Right atrium auricular region (tissue), 2 donors: ENCODE measurements around the gene C2CD3. TPM values are rescaled to one million over a fixed set of nuclear protein-coding genes. Genes with fewer than 3 reads are reported as not detected.

ENCODE experiments used
- DNase-seq: peaks from one replicate; pipeline ENCODE4 v3.0.0-alpha.2; 2019; ENCODE audit warnings: low spot score
- H3K27ac ChIP-seq, 2 donors: fragments of 200-600 bp; sonication (generic); 1 replicate in 1 of 2; 2 replicates in 1 of 2; pipeline ENCODE4 v1.5.1; 2016 to 2019
- H3K27me3 ChIP-seq, 2 donors: fragments of 200-600 bp; sonication (generic); one replicate each; pipeline versions ENCODE4 v1.5.1 to v1.6.0; 2017 to 2019
- H3K36me3 ChIP-seq: fragments of 200-600 bp; sonication (generic); one replicate; pipeline ENCODE4 v1.5.1; 2016
- H3K4me1 ChIP-seq, 2 donors: fragments of 200-600 bp; sonication (generic); one replicate each; pipeline versions ENCODE4 v1.5.1 to v1.6.0; 2017 to 2019
- H3K4me3 ChIP-seq, 2 donors: fragments of 200-600 bp; sonication (generic); 1 replicate in 1 of 2; 2 replicates in 1 of 2; pipeline ENCODE4 v1.5.1; 2017 to 2019; ENCODE audit warnings: mild to moderate bottlenecking in 1 of 2, moderate library complexity in 1 of 2
- H3K9me3 ChIP-seq, 2 donors: fragments of 200-600 bp; sonication (generic); one replicate each; pipeline ENCODE4 v1.5.1; 2019
- CTCF ChIP-seq, 2 donors: fragments of 200-600 bp; sonication (generic); IDR thresholded peaks; one replicate each; pipeline ENCODE4 v1.5.1; 2019; ENCODE audit warnings: antibody characterized with exemption in 2 of 2
- total RNA-seq, 2 donors: library from RNA; depleted of rRNA; stranded (reverse); fragments of >200 nt; gene quantifications; one replicate each; pipeline ENCODE4 v1.1.0, GENCODE V29; 2016

C2CD3 gene
- total RNA-seq, 2 donors from 2014 or later: 15.0 to 15.4 TPM

- Histone ChIP-seq H3K27me3 (no peaks in the 10 kb centered on the region), H3K9me3 (no peaks in the 10 kb centered on the region), H3K4me3 (no peak within 1 kb of the TSS), H3K36me3 (peaks cover 8% of the 10 kb centered on the region), H3K27ac (peak within 1 kb of the TSS; percentile 55 to 70), H3K4me1 (peaks cover 0 to 41% of the 10 kb centered on the region in 2 donors)
- TF ChIP-seq CTCF (IDR thresholded peaks at IDR 0.05): no peak
- no peak for DNase-seq
These were observed 162.2 kb downstream of the C2CD3 start, which contains the start of gene UCP3 for GRCh38 chr11:74008373-74009229. Gene UCP3 (minus strand): TSS chr11:74009085. CDS start chr11:74007042, 2,043 bp downstream.

GRCh38 chr11:74007691-74008372, 163.0 kb downstream of the C2CD3 start:
- H3K9me3 ChIP-seq: no peaks in the 10 kb centered on the region
- H3K27ac ChIP-seq: peak overlapping the region; percentile 55 to 70
- H3K4me3 ChIP-seq: no peak overlapping the region
- no peak for TF ChIP-seq CTCF (IDR thresholded peaks at IDR 0.05)
- peaks cover 0 to 41% of the 10 kb centered on the region in 2 donors for H3K4me1 ChIP-seq
- no peaks in the 10 kb centered on the region for H3K27me3 ChIP-seq
- H3K36me3 ChIP-seq: peaks cover 15% of the 10 kb centered on the region
- DNase-seq: no peak

- no peaks in the 10 kb centered on the region for H3K27me3 ChIP-seq
- peaks cover 0 to 39% of the 10 kb centered on the region in 2 donors for H3K4me1 ChIP-seq
- DNase-seq: no peak
- peaks cover 20% of the 10 kb centered on the region for H3K36me3 ChIP-seq
- no peak overlapping the region for H3K27ac ChIP-seq
- TF ChIP-seq CTCF (IDR thresholded peaks at IDR 0.05): no peak
- no peaks in the 10 kb centered on the region for H3K9me3 ChIP-seq
- no peak overlapping the region for H3K4me3 ChIP-seq
These were observed 164.0 kb downstream of the C2CD3 start for GRCh38 chr11:74006743-74007304.

GRCh38 chr11:74005721-74006517, 164.9 kb downstream of the C2CD3 start:
- DNase-seq: no peak
- Histone ChIP-seq H3K4me1 (peaks cover 0 to 30% of the 10 kb centered on the region in 2 donors), H3K9me3 (no peaks in the 10 kb centered on the region), H3K27me3 (no peaks in the 10 kb centered on the region), H3K4me3 (no peak overlapping the region), H3K36me3 (peaks cover 20% of the 10 kb centered on the region), H3K27ac (no peak overlapping the region)
- TF ChIP-seq CTCF (IDR thresholded peaks at IDR 0.05): no peak
